GM12892 (cell line): ENCODE measurements around the gene C17orf113. TPM values are rescaled to one million over a fixed set of nuclear protein-coding genes. Genes with fewer than 3 reads are reported as not detected.

Experiments used
- DNase-seq: peaks from one replicate; pipeline ENCODE4 v3.0.0; 2011; ENCODE audit not compliant: insufficient read length
- FAIRE-seq: peaks from 2 replicates; lab custom pipeline; 2011; peaks lifted over from hg19 to GRCh38; lab: Jason Lieb, UNC
- POLR2A ChIP-seq: IDR thresholded peaks from 2 replicates; pipeline ENCODE4 v1.6.1; 2011; ENCODE audit warnings: low read depth, low read length, control low read depth
- POLR2AphosphoS5 ChIP-seq: IDR thresholded peaks from 2 replicates; pipeline ENCODE4 v1.6.1; 2011; ENCODE audit warnings: low read depth, low read length, control low read depth
- TAF1 ChIP-seq: IDR thresholded peaks from 2 replicates; pipeline ENCODE4 v1.6.1; 2011; ENCODE audit warnings: low read depth, mild to moderate bottlenecking, control low read depth, low read length, borderline replicate concordance
- polyA plus RNA-seq: library from polyadenylated mRNA; unstranded; fragments of >200 nt; gene quantifications from one replicate; pipeline ENCODE4 v1.2.1, GENCODE V29; 2012; ENCODE audit warnings: missing spikeins, inconsistent platforms; ENCODE audit not compliant: missing spikeins

C17orf113 gene
- 0.32 TPM for polyA plus RNA-seq

DNA sequence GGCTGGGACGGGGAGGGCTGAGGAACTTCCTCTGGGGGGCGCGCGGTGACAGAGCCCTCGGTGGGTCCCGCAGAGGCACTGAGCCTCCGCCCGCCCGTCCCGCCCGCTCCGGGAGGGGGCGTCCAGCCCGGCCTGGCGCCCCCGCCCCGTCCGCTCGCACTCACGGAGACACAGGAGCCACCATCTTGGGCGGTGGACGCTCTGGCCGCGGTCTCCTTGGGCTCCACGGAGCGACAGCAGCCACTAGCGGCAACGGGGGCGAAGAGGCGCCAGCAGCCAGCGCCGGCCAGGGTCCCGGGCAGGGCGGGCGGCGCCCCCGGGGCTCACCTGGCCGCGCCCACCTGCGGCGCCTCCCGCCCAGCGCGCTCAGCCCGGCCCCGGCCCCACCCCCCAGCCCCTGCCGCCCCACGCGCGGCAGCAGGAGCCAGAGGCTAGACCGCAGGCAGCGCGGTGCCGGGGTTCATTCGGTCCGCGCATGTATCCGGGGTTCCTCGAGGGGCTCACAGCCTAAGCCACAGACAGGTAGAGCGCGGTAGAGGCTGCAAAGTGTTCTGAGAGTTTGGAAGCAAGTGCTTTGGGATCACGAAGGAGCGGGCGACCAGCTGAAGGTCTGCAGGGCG lies at the start of gene C17orf113:
Gene C17orf113 (minus strand): TSS at position 209 of the 620 bp plus-strand sequence. CDS start 7,225 bp downstream, outside the sequence.
- peak; percentile 74 for DNase-seq
- no peak for TF ChIP-seq POLR2AphosphoS5
- TF ChIP-seq POLR2A = no peak
- TF ChIP-seq TAF1 = no peak
- FAIRE-seq = peak; percentile 51

GRCh38 chr17:42098730-42099399 lies 48.5 kb upstream of the C17orf113 start:
- TF ChIP-seq TAF1 = no peak
- no peak for TF ChIP-seq POLR2AphosphoS5
- no peak for TF ChIP-seq POLR2A
- DNase-seq = no peak
- FAIRE-seq = no peak

DNA sequence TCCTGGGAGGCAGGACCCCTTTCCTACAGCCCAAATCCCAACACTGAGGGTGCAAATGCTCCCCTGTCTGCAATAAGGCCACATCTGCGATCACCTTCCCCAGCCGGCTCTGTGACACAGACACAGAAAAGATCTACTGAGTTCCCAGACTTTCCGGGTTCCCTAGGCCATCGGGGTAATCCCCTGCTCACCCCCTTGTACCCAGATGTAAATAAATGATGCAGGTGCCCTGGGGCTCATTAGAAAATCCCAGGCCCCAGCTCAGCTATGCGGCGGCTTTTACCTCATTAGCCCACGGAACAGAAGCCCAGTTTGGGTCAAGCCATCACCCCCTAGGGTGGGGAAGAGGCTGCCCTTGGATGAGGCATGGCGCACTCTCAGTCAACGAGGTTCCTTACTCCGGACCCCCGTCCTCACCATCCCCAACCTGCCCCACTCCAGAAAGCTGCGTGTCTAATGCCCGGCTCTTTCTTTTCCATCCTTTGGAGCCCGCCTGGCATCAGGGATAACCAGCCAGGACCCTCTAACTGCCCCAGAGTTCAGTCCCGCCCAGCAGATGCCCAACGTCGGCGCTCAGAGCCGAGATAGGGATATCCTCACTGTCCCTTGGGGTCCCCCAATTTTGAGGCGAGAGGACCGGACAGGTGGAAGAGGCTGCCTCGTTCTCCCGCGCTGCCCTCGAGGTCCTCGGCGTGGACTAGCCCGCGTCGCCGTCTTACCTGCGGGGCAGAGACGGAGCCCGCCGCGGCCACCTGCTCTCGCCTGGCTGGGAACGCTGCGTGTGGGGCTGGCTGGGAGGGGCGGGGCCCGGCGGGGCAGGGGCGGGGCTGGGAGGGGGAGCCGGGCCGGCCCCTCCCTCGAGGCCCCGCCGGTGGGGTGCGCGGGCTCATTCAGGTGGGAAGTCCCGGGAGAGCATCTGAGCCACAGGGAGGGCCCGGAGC lies 47.6 kb upstream of the C17orf113 start, which contains the start of gene ZNF385C:
Gene ZNF385C (minus strand): TSS at position 783 of the 941 bp plus-strand sequence. CDS start 35,417 bp downstream, outside the sequence.
- TF ChIP-seq POLR2AphosphoS5 = no peak
- TF ChIP-seq TAF1 = no peak
- no peak for TF ChIP-seq POLR2A
- FAIRE-seq = no peak

DNA sequence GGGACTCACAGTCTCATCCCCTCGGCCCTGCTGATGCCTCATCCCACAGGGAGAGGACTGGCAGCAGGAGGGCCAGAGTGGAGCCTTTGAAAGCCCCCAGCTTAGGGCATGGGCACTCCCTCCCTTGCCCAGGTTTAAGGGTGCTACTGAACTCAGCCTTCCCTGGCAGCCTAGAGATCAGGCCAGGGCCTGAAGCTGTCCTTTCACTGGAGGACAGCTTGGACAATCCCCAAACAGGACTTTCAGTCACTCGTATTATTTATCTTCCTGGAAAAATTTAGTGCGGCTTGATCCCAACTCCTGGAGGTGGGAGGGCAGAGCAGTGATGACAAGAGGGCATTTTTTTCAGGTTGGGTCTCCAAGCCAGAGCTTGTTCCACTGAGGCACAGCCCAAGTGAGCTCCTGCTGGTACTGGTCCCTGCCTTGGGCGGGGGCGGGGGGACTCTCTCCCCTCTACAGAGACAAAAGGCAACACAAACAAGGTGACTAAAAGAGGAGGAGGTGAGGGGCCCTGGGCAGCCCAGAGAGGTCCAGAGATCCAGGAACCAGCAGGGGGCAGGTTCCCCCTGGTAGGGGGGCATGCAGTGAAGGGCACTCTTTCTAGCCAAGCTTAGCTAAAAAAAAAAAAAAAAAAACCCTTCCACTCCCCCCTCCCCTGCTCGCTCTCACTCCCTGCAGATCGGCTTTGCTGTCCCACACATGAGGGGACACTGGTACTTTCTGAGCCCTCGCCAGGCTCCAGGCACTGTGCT lies 46.1 kb upstream of the C17orf113 start:
- no peak for FAIRE-seq
- TF ChIP-seq TAF1 = no peak
- no peak for TF ChIP-seq POLR2A
- TF ChIP-seq POLR2AphosphoS5 = no peak
- DNase-seq = no peak

More for the DNA sequence above, 47.6 kb upstream of the C17orf113 start, which contains the start of gene ZNF385C:
- DNase-seq = peak; percentile 66

GRCh38 chr17:42094375-42095069 lies 44.1 kb upstream of the C17orf113 start:
- FAIRE-seq (no peak), DNase-seq (no peak)
- no peak for TF ChIP-seq POLR2AphosphoS5
- TF ChIP-seq TAF1 = no peak
- TF ChIP-seq POLR2A = no peak

DNA sequence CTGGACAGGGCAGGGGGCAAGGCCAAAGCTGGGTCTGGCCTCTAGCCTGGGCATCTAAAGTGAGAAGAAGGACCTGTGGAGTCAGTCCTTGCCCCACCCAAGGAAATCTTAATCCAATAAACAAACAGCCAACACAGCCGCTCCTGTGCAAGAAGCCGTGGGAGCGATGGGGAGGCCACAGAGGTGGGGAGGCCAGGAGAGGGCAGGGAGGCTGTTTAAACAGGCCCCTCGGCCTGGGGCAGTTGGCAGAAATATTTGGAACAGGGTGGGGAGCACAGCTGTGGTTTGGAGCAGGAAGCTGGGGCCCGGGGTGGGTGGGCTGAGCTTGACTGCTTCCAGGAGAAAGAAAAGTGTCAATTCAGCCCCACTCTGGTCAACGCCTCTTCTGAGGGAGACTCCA lies 42.5 kb upstream of the C17orf113 start:
- DNase-seq (no peak), FAIRE-seq (no peak)
- TF ChIP-seq POLR2A = no peak
- TF ChIP-seq POLR2AphosphoS5 = no peak

DNA sequence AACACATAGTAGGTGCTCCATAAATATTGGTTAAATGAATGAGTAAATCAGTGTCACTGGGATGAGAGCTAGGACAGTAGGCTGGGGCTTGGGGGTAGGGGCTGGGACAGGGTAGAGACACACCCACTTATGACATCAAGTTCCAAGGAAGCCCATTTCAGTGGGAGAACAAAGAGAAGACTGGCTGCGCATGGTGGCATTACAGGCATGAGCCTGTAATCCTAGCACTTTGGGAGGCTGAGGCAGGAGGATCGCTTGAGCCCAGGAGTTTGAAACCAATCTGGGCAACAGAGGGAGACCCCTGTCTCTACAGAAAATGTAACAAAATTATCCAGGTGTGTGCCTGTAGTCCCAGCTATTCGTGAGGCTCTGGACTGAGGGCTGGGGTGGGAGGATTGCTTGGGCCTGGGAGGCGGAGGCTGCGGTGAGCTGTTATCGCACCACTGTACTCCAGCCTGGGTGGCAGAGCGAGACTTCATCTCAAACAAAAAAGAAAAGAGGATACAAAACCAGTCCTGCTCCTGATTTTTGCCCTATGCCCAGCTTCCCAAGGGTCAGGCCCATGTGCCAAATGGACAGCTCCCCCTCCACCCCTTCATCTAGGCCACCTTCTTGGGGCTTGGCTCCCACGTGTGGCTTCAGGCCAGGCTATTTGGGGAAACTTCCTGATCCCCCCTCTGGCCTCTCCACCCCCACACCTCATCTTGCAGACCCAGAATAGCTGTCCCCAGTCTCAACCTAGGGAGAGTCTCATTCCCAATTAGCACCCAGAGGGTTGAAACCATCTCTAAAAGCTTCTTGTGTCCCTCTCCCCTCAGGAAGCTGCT lies 40.8 kb upstream of the C17orf113 start:
- TF ChIP-seq POLR2A (no peak), TAF1 (no peak), POLR2AphosphoS5 (no peak)
- no peak for DNase-seq
- no peak for FAIRE-seq

GRCh38 chr17:42088736-42089135 lies 38.3 kb upstream of the C17orf113 start:
- FAIRE-seq (no peak), DNase-seq (no peak)
- TF ChIP-seq POLR2A (no peak), TAF1 (no peak), POLR2AphosphoS5 (no peak)

DNA sequence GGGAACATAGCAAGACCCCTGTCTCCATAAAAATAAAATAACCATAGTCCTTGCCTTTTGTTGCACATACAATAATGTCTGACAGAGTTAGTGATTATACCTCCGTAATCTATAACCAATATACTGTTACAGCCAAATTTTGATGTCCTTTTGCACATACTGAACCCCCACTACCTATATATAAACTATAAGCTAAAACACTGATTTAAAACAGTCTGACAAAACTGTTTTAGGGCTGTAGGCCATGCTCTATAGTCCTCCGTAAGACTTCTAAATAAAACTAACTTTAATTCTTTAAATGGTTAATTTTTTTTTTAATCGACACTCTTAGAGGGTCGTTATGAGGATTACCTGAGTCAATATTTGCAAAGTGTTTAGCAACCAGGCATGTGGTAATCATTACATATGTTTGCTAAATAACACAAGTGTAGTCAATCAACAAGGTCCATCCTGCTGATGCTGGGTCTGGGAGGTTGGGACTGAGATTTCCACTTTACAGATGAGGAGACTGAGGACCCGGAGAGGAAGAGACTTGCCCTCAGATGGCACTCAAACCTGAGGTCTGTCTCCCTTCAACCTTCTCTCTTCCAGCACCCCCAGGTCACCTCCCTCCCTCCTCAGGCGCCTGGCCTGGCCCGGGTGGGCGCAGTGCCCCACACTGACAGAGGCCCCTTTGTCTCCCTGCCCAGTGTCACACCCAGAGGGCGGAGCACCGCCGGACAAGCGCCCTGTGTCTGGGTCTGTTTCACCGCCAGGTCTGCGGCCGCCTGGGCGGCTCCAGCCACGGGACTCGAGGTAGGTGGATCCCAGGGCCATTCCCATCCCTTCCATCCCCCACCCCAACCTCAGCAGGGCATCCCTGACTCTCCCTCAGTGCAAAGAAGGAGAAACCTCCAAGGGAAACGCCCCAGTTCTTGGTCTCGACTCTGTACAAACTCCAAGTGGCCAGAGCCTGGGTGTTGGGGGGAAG lies 37.6 kb upstream of the C17orf113 start:
- DNase-seq (no peak), FAIRE-seq (no peak)
- TF ChIP-seq TAF1 (no peak), POLR2A (no peak), POLR2AphosphoS5 (no peak)
